ENCODE measurements around the gene PAPLN. TPM values are rescaled to one million over a fixed set of nuclear protein-coding genes. Genes with fewer than 3 reads are reported as not detected.
"Not testable (repeated sequence)": the region's sequence is repeated elsewhere in the genome, so short reads cannot be mapped to it uniquely, and the experiment has no call there.

The PAPLN gene
- total RNA-seq, 1 donor from 2014 or later, result 20.2 TPM

DNA sequence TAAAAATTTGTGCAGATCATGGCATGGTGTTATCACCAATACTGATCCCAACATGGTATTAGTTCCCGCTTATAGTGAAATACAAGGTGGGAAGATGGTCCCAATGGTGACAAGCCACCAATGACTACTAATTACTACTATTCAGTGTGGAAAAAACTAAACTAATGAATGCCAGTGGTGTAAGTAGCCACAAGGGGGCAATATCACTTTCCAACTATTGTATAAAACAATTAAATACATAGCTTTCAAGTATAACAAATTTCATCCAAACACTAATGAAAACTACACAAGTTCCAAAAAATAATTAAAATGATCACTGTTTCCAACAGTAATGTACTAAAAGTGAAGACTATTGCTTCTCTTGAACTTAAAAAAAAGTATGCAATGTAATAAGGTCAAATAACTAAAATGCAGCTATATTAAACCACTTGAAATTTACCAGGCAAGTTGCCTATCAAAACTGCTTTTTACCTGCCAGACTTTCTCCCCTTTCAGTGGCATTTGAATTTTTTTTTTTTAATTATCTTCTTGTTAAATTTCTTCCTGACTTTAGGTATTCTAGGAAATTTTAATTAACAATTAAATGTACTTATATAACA, 58.0 kb downstream of the PAPLN start:
- ATAC-seq (peak; percentile 59), DNase-seq (no peak)
- peaks cover 30% of the 10 kb centered on the region for H3K36me3 ChIP-seq
- no peak overlapping the region for H3K4me3 ChIP-seq
- no peaks in the 10 kb centered on the region for H3K9me3 ChIP-seq
- H3K27ac ChIP-seq, result no peak overlapping the region
- no peaks in the 10 kb centered on the region for H3K4me1 ChIP-seq
- no peaks in the 10 kb centered on the region for H3K27me3 ChIP-seq
- TF ChIP-seq, protein P1, sequence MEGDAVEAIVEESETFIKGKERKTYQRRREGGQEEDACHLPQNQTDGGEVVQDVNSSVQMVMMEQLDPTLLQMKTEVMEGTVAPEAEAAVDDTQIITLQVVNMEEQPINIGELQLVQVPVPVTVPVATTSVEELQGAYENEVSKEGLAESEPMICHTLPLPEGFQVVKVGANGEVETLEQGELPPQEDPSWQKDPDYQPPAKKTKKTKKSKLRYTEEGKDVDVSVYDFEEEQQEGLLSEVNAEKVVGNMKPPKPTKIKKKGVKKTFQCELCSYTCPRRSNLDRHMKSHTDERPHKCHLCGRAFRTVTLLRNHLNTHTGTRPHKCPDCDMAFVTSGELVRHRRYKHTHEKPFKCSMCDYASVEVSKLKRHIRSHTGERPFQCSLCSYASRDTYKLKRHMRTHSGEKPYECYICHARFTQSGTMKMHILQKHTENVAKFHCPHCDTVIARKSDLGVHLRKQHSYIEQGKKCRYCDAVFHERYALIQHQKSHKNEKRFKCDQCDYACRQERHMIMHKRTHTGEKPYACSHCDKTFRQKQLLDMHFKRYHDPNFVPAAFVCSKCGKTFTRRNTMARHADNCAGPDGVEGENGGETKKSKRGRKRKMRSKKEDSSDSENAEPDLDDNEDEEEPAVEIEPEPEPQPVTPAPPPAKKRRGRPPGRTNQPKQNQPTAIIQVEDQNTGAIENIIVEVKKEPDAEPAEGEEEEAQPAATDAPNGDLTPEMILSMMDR (IDR thresholded peaks at IDR 0.05), result peak; percentile 78
- intact Hi-C loops (cut with DNase I), result loop anchor here (10.0 kb wide), 1 partner anchor 170 kb away; no protein-coding TSS in a partner anchor

DNA sequence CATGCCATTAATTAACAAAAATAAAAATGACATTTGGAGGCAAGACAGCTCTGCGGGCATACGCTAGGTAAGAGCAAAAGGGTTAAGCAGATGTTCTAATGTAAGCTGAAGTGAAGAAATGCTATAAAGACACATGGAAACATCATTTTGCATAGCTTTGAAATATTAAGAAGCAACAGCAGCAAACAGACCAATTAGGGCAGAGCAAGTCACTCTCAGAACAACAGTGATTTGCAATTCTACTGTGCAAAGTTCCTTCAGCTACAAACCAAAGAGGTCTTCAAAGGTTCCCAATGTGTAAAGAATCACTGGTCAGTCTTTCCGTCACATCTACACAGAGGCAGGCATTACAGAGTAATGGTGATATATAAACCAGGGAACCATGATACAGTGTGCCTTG, 68.2 kb downstream of the PAPLN start:
- H3K9me3 ChIP-seq, result no peaks in the 10 kb centered on the region
- no peak for ATAC-seq
- TF ChIP-seq, protein P1 (IDR thresholded peaks at IDR 0.05), result no peak
- no peak for DNase-seq
- intact Hi-C loops (cut with DNase I), result no loop called here
- H3K4me1 ChIP-seq, result peaks cover 2% of the 10 kb centered on the region
- H3K27me3 ChIP-seq, result no peaks in the 10 kb centered on the region
- H3K4me3 ChIP-seq, result no peak overlapping the region
- no peaks in the 10 kb centered on the region for H3K36me3 ChIP-seq
- H3K27ac ChIP-seq, result no peak overlapping the region

DNA sequence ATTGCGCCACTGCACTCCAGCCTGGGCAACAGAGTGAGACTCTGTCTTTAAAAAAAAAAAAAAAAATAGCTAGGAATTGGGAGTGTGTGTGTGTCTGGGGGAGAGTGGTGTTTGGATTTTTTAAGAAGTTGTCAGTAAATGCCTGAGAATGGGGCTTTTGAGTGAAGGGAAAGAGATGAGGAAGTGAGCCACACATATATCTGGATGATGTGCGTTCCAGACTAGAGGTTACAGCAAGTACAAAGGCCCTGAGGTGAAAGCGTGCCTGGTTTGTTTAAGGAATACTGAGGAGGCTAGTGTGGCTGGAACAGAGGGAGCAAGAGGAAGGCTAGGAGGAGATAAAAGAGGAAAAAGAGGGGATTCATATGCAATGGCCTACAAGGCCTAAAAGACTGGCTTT, 70.0 kb downstream of the PAPLN start:
- TF ChIP-seq, protein P1 (IDR thresholded peaks at IDR 0.05), result no peak
- Histone ChIP-seq H3K36me3 (no peaks in the 10 kb centered on the region), H3K27me3 (no peaks in the 10 kb centered on the region), H3K4me3 (no peak overlapping the region), H3K4me1 (peaks cover 10% of the 10 kb centered on the region), H3K27ac (no peak overlapping the region), H3K9me3 (no peaks in the 10 kb centered on the region)
- intact Hi-C loops (cut with DNase I), result no loop called here
- ATAC-seq (no peak), DNase-seq (no peak)

DNA sequence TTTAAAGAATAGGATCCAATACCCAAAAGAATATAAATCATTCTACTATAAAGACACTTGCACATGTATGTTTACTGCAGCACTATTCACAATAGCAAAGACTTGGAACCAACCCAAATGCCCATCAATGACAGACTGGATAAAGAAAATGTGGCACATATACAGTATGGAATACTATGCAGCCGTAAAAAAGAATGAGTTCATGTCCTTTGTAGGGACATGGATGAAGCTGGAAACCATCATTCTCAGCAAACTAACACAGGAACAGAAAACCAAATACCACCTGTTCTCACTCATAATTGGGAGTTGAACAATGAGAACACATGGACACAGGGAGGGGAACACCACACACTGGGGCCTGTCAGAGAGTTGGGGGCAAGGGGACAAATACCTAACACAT, 71.9 kb downstream of the PAPLN start:
- ATAC-seq; intact Hi-C loops (cut with DNase I); H3K4me3 ChIP-seq; DNase-seq; H3K36me3 ChIP-seq; H3K27me3 ChIP-seq; H3K27ac ChIP-seq; H3K9me3 ChIP-seq: not testable (repeated sequence)
- H3K4me1 ChIP-seq, result peaks cover 10% of the 10 kb centered on the region

DNA sequence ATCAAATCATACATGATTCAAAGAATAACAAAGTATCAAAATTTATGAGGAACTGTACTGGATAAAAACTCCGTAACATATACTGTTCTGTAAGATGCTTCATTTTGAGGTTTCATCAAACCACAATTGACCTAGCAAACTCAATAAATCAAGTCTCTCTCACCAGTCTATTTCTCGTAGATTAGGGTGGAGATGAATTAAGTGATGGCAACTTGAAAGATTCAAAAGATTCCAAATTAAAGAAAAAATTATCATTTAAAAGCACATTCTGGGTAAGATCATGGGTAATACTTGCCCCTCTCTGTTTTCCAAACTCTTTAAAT, 74.4 kb downstream of the PAPLN start:
- DNase-seq (no peak), ATAC-seq (no peak)
- no peaks in the 10 kb centered on the region for H3K9me3 ChIP-seq
- TF ChIP-seq, protein P1 (IDR thresholded peaks at IDR 0.05), result no peak
- H3K27ac ChIP-seq, result no peak overlapping the region
- H3K27me3 ChIP-seq, result no peaks in the 10 kb centered on the region
- H3K4me3 ChIP-seq, result no peak overlapping the region
- H3K36me3 ChIP-seq, result peaks cover 7% of the 10 kb centered on the region
- intact Hi-C loops (cut with DNase I), result no loop called here
- peaks cover 10% of the 10 kb centered on the region for H3K4me1 ChIP-seq

DNA sequence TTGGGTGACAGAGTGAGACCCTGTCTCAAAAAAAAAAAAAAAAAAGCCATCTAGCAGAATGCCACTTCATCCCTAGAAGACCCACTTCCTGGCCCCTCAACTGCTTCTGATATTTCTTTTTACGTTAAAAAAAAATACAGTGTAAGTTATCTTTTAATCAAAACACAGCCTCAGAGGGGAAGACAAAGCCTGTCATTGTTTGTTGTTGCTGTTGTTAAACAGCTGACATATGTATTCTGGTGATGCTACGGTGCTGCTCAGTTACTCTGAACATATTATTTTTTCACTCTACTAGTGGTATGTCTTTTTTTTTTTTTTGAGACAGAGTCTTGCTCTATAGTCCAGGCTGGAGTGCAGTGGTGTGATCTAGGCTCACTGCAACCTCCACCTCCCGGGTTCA, 75.4 kb downstream of the PAPLN start:
- Histone ChIP-seq H3K9me3 (no peaks in the 10 kb centered on the region), H3K4me3 (no peak overlapping the region), H3K27me3 (no peaks in the 10 kb centered on the region), H3K27ac (no peak overlapping the region), H3K4me1 (peaks cover 10% of the 10 kb centered on the region), H3K36me3 (peaks cover 7% of the 10 kb centered on the region)
- TF ChIP-seq, protein P1 (IDR thresholded peaks at IDR 0.05), result no peak
- ATAC-seq, result no peak
- DNase-seq, result no peak
- intact Hi-C loops (cut with DNase I), result no loop called here
